Fibroblast of upper back skin (primary cell): Measurements from ENCODE around the gene IL22RA1.

ENCODE experiments used
- DNase-seq: peaks from one replicate; pipeline ENCODE4 v3.0.0-alpha.2; 2013

Gene IL22RA1

DNA sequence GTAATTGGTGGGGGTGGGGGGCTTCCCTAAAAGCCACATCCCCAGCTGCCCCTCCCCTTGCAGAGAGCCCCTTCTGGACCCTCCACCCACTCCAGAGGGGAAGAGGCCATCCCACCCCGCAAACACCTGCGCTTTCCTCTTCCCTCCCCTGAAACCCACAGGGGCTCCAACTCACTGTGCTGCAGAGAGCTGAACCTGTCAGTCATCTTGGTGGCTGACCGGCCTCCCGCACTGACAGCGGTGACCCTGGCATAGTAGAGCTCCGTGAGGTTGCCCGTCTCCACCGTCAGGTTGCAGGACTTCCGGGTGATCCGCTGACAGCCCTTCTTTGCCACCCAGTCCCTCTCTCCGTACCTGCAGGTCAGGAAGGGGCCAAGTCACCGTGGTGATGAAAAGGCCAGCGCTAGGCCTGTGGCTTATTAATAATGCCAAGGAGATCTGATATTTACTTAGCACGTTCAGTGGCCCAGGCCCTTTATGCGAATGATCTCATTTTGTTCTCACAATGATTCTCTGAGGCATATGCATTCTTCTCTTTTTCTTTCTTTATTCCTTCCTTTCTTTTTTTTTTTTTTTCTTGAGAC lies 5.9 kb downstream of the IL22RA1 start:
- DNase-seq, result no peak

DNA sequence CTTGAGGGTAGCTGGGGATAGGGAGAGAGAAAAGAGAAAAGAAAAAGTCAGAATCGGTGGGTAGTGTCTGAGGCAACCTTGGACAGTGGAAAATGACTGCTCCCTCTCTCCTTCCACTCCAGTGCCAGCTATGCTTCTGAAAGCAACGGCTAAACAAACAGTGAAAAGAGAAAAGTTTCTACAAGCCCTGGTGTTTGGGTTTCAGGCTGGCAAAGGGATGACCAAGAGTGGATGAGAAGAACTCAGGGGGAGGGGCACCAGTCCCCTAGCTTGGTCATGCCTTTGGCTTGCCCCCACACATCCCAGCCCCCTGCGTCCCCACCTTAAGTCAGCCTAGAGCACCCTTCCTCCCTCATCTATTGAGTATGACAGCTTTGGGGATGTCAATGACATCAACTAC lies 8.6 kb downstream of the IL22RA1 start:
- DNase-seq, result no peak

DNA sequence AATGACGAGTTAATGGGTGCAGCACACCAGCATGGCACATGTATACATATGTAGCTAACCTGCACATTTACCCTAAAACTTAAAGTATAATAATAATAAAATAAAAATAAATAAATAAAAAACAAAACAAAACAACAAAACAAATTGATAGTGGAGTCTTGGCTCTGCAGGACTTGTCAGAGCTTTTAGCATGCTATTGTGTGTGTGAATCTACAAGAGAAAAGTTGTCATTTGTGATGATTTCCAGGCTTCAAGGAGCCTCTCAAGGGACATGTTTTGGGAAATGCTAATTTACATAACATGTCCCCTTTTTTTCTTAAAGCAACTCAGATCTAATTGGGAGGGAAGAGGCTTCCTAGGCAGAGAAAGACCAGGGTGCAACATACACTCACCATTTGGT lies 9.1 kb downstream of the IL22RA1 start:
- no peak for DNase-seq

- no peak for DNase-seq
These were observed 12.6 kb downstream of the IL22RA1 start for GRCh38 chr1:24130385-24130784.

GRCh38 chr1:24127801-24128363 lies 15.1 kb downstream of the IL22RA1 start:
- DNase-seq, result no peak

DNA sequence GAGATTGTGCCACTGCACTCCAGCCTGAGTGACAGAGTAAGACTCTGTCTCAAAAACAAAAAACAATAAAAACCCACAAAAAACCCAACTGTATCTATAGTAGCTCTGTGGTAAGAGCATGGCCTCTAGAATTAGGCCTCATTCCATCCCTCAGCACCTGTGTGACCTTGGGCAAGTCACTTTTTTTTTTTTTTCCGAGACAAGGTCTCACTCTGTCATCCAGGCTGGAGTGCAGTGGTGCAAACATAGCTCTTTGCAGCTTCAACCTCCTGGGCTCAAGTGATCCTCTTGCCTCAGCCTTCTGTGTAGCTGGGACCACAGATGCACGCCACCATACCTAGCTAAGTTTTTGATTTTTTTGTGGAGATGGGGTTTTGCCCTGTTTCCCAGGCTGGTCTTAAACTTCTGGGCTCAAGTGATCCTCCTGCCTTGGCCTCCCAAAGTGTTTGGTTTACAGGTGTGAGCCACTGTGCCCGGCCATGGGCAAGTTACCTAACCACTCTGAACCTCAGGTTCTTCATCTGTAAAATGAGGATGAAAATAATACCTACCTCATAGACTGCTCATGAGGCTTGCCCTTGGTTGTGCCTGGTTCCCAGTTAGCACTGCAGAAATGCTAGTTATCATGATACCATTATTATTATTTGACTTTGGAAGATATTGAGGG lies 15.7 kb downstream of the IL22RA1 start:
- DNase-seq, result no peak

- no peak for DNase-seq
These were observed 16.3 kb downstream of the IL22RA1 start for GRCh38 chr1:24126672-24127023.

- DNase-seq, result no peak
These were observed 16.8 kb downstream of the IL22RA1 start for GRCh38 chr1:24126018-24126671.

DNA sequence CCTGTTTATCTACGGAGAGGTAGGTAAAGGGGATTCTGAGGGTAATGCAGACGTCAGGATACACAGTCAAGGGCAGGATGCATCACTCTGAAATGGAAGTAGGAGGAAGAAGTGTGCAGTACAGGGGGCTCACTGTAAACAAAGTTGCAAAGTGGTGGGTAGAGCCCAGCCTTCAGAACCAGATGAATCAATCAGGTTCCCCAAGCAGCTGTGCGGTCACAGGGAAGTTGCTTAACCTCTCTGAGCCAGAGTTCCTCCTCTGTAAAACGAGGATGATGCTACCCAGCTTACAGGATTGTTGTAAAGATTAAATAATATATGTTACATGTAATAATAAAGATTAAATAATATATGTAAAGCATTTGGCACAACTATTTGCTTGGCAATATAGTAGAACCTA lies 17.5 kb downstream of the IL22RA1 start:
- no peak for DNase-seq

GRCh38 chr1:24124980-24125379 lies 18.0 kb downstream of the IL22RA1 start:
- no peak for DNase-seq

DNA sequence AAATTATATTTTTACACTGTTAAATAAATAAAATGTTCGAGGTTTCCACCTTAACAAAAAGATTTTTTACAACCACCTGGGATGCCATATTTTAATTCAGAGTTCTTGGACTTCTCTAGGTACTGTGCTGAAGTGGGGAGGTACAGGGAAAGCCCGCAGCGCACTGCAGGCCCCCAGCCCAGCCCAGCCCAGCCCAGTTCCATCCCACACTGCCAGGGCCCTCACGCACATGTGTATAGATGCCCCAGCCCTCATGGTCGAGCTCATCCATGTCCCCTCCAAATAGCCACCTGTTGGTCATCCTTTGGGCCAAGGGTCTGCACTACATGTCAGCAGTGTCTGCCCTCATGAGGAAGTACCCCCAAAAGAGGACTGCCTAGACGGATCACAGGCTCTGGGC lies 19.3 kb downstream of the IL22RA1 start:
- no peak for DNase-seq

DNA sequence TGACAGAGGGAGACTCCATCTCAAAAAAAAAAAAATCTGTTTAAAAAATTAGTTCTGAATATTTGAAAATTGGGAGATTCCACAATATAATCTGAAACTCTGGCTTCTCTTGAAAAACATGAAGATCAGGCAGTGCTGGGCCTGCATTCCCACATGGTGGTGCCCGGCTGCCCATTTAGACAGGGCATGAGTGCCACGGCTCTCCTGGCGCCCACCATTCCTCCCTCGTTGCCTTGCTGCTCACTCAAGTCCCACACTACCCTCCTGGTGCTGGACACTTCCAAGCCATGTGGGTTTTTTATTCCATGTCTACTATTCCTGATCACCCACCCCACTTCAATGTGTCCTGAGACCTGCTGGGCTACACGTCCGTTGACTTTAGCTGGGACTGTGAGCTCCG lies 20.2 kb downstream of the IL22RA1 start:
- no peak for DNase-seq

DNA sequence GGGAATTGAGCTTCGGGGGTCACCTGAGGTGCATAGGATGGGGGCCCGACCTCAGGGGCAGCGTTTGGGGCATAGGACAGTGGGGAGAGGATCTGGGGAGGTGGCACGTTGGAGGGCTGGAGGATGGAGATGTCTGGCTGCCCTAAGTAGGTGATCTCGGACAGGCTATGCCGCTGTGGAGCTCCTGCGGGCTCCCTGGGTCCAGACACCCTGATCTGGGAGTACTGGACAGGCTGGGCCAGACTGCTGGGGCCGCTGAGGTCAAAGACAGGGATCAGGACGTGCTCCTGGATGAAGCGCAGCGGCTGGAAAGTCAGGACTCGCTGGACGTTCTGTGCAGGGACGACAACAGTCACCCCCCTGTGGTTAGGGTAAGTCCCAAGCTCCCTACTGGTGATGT lies 21.5 kb downstream of the IL22RA1 start:
- DNase-seq, result no peak

DNA sequence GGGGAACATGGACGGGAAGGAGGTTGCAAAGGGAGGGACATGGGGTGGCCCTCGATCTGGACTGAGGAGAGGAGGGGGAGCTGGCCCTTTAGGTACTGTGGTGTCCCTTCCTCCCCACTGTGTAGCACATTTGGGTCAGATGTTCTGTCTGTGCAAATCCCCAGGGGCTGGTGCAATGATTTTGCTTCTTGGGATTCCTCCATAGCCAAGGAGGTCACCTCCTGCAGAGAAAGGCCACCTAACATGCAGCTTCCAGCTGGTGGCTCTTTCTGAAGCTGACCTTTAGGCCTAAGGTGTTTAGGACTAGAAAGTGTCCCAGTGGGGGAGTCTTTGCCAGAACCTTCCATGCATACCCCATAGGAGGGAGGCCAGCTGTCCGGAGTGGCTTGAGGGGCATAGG lies 22.0 kb downstream of the IL22RA1 start:
- no peak for DNase-seq

GRCh38 chr1:24119859-24120756 lies 22.8 kb downstream of the IL22RA1 start:
- DNase-seq, result peak; percentile 24

DNA sequence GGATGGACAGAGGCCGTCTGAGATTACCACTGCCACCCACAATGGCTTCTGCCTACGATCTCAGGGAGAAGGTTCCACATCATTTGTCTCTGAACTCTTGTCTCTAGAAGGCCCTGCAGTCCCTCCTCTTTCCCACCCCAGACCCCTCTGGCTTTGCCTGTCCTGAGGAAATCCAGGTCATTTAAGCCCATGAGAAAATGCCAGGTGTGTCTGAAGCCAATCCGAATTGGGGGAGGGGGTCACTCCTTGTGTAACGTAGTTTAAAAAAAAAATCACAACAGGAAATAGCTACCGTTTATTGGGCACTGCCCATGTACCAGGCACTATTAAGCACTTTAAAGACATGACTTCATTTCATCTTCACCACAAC lies 23.5 kb downstream of the IL22RA1 start:
- DNase-seq, result no peak

- DNase-seq, result no peak
These were observed 24.3 kb downstream of the IL22RA1 start for GRCh38 chr1:24118410-24119242.

DNA sequence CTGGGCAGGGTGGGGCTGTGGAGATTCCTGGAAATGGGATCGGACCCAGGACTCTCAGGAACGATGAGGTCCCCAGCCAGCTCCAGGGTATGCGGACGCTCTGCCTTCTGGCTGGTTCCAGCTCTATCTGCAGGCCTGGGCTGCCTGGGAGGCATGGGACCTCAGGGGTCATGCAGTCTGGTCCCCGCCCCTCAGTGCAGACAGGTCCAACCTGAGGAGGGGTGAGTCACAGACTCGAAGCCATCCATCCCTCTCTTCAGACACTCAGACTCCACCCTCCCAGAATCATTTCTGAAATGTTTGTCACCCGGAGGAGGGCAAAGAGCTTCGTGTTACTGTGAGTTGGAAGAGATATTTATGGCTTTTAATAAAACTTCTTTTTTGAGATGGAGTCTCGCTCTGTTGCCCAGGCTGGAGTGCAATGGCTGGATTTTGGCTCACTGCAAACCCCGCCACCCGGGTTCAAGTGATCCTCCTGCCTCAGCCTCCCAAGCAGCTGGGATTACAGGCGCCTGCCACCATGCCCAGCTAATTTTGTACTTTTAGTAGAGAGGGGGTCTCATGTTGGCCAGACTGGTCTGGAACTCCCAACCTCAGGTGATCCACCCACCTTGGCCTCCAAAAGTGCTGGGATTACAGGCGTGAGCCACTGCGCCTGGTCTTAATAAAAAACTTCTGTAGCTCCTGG lies 25.1 kb downstream of the IL22RA1 start:
- peak; percentile 64 for DNase-seq

DNA sequence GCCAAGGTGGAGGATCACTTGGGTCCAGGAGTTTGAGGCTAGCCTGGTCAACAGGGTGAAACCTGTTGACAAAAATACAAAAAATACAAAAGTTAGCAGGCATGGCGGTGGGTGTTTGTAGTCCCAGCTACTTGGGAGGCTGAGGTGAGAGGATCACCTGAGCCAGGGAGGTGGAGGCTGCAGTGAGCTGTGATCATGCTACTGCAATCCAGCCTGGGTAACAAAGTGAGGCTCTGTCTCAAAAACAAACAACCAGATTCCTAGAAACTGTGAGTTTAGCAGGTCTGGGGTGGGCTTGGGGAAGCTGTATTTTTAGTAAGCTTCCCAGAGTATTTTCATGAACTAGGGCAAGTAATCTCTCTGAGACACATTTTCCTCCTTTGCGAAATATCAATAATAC lies 25.8 kb downstream of the IL22RA1 start:
- no peak for DNase-seq

DNA sequence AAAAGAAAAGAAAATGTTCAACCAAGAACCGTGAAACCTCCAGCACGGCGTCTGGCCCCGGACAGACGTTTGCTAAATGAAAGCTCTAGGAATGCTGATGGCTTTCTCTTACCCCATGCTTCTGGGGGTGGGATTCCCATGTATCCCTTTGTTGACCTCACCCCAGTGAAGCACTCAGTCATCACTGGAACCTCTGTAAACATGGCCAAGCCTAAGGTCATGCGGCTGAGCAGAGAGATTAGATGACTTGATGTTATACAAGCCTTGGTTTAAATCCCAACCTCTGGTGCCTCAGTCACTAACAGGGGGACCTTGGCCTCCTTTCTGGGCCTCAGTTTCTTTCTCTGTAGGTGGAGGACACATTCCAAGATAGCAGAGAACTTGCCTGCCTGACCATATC lies 28.2 kb downstream of the IL22RA1 start:
- no peak for DNase-seq

- DNase-seq, result no peak
These were observed 29.3 kb downstream of the IL22RA1 start for GRCh38 chr1:24113641-24114033.
